Right lobe of liver (tissue), 6 donors: ENCODE results near the gene MAPRE2. TPM values are rescaled to one million over a fixed set of nuclear protein-coding genes. Genes with fewer than 3 reads are reported as not detected.

Experiments
- ATAC-seq, 4 donors: fragments of 200-7000 bp; cut with Tn5 transposase; one replicate each; pipeline ENCODE4 v1.9.1; 2020; ENCODE audit warnings: mild to moderate bottlenecking in 4 of 4, moderate library complexity in 4 of 4
- DNase-seq, 3 donors: peaks; one replicate each; pipeline ENCODE4 v3.0.0-alpha.2; 2020
- H3K27ac ChIP-seq, 3 donors: fragments of 200-600 bp; one replicate each; pipeline ENCODE4 v1.8.0; 2022
- H3K27me3 ChIP-seq, 2 donors: fragments of 200-600 bp; one replicate each; pipeline ENCODE4 v1.8.0; 2022
- H3K36me3 ChIP-seq, 4 donors: fragments of 200-600 bp; sonication (generic) in 1 of 4; one replicate each; pipeline versions ENCODE4 v1.5.1 to v1.8.0; 2017 to 2022; ENCODE audit warnings: control low read depth in 1 of 4
- H3K4me1 ChIP-seq, 4 donors: fragments of 200-600 bp; sonication (generic) in 1 of 4; one replicate each; pipeline versions ENCODE4 v1.5.1 to v1.8.0; 2017 to 2022; ENCODE audit warnings: control low read depth in 1 of 4
- H3K4me3 ChIP-seq, 3 donors: fragments of 200-600 bp; one replicate each; pipeline ENCODE4 v1.8.0; 2022
- H3K9me3 ChIP-seq, 4 donors: fragments of 200-600 bp; sonication (generic) in 1 of 4; one replicate each; pipeline versions ENCODE4 v1.5.1 to v1.8.0; 2017 to 2022; ENCODE audit warnings: control low read depth in 1 of 4
- POLR2A ChIP-seq: fragments of 450-650 bp; IDR thresholded peaks from one replicate; pipeline ENCODE4 v1.6.1; 2017; ENCODE audit warnings: antibody characterized with exemption, mild to moderate bottlenecking
- WGBS: methylation state at CpG from one replicate; pipeline ENCODE4 v1.1.6; 2018; ENCODE audit warnings: low coverage, low lambda C conversion rate; ENCODE audit not compliant: insufficient coverage; ENCODE audit errors: missing lambda C conversion rate; 5-methylcytosine and 5-hydroxymethylcytosine counted together
- intact Hi-C, 2 donors: fragments of 100-400 bp; cut with DNase I; formaldehyde crosslinking; loops; one replicate each; pipeline versions ENCODE4 v1.11.2 to v1.14.1; 2022
- total RNA-seq, 6 experiments: library from RNA; depleted of rRNA in 2 of 6; stranded (reverse); fragments of >200 nt in 2 of 6; fragmentation: NEBNext Ultra II Directional in 3 of 6; extraction: Animal tissue kit (Norgen Biotek cat#: 25700) in 3 of 6; gene quantifications; one replicate each; pipeline versions ENCODE4 v1.1.0 to v1.2.4, GENCODE V29; 2016 to 2023
- TF ChIP-seq, protein P1 (sequence below), 4 donors: fragments of 200-600 bp in 3 of 4; fragments of 450-650 bp in 1 of 4; IDR thresholded peaks; one replicate each; pipeline versions ENCODE4 v1.5.1 to v1.8.0; 2016 to 2022; ENCODE audit warnings: antibody characterized with exemption in 4 of 4, mild to moderate bottlenecking in 2 of 4
- donor health status: DM: no; HTN: yes; CAD: no.
- donor health status: DM: no; HTN: no; CAD: no.
- donor health status: DM: no; HTN: no; CAD: no.
- donor health status: DM: no; HTN: yes; CAD: no.
- donor health status: DM: no; HTN: yes; CAD: no.

Gene MAPRE2
- total RNA-seq, 6 experiments from 2014 or later: 17.0 to 25.9 (median 21.5) TPM

GRCh38 chr18:34998661-34999060 is 42.6 kb upstream of the MAPRE2 start:
- WGBS: 81% methylated on average over 4 of the region's 4 CpGs
- ATAC-seq (no peak), DNase-seq (no peak)
- H3K4me1 ChIP-seq: peaks cover 0 to 4% (median 2%) of the 10 kb centered on the region in 4 donors
- no peak overlapping the region for H3K27ac ChIP-seq
- H3K9me3 ChIP-seq: no peaks in the 10 kb centered on the region
- TF ChIP-seq POLR2A: no peak
- no peaks in the 10 kb centered on the region for H3K27me3 ChIP-seq
- intact Hi-C loops: no loop called here
- H3K36me3 ChIP-seq: no peaks in the 10 kb centered on the region
- H3K4me3 ChIP-seq: no peak overlapping the region

GRCh38 chr18:34999756-35000289 is 41.4 kb upstream of the MAPRE2 start:
- Histone ChIP-seq H3K27ac (no peak overlapping the region), H3K9me3 (no peaks in the 10 kb centered on the region), H3K27me3 (no peaks in the 10 kb centered on the region), H3K36me3 (no peaks in the 10 kb centered on the region), H3K4me3 (no peak overlapping the region), H3K4me1 (peaks cover 0 to 4% (median 2%) of the 10 kb centered on the region in 4 donors)
- DNase-seq (no peak), ATAC-seq (no peak)
- TF ChIP-seq, protein P1, sequence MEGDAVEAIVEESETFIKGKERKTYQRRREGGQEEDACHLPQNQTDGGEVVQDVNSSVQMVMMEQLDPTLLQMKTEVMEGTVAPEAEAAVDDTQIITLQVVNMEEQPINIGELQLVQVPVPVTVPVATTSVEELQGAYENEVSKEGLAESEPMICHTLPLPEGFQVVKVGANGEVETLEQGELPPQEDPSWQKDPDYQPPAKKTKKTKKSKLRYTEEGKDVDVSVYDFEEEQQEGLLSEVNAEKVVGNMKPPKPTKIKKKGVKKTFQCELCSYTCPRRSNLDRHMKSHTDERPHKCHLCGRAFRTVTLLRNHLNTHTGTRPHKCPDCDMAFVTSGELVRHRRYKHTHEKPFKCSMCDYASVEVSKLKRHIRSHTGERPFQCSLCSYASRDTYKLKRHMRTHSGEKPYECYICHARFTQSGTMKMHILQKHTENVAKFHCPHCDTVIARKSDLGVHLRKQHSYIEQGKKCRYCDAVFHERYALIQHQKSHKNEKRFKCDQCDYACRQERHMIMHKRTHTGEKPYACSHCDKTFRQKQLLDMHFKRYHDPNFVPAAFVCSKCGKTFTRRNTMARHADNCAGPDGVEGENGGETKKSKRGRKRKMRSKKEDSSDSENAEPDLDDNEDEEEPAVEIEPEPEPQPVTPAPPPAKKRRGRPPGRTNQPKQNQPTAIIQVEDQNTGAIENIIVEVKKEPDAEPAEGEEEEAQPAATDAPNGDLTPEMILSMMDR (IDR thresholded peaks at IDR 0.05): no peak
- no peak for TF ChIP-seq POLR2A
- WGBS: 77% methylated on average over 4 of the region's 4 CpGs
- intact Hi-C loops: loop anchor here (10.0 kb wide), 2 partner anchors 135 to 145 kb away; no protein-coding TSS in a partner anchor

GRCh38 chr18:35000457-35000856 is 40.8 kb upstream of the MAPRE2 start:
- Histone ChIP-seq H3K4me3 (no peak overlapping the region), H3K27me3 (no peaks in the 10 kb centered on the region), H3K4me1 (peaks cover 0 to 4% (median 2%) of the 10 kb centered on the region in 4 donors), H3K9me3 (no peaks in the 10 kb centered on the region), H3K27ac (no peak overlapping the region), H3K36me3 (no peaks in the 10 kb centered on the region)
- TF ChIP-seq POLR2A: no peak
- TF ChIP-seq, protein P1 (IDR thresholded peaks at IDR 0.05): no peak
- ATAC-seq (no peak), DNase-seq (no peak)
- intact Hi-C loops: loop anchor here (10.0 kb wide), 2 partner anchors 134 to 144 kb away; no protein-coding TSS in a partner anchor
- WGBS: 63% methylated on average over 3 of the region's 3 CpGs

DNA sequence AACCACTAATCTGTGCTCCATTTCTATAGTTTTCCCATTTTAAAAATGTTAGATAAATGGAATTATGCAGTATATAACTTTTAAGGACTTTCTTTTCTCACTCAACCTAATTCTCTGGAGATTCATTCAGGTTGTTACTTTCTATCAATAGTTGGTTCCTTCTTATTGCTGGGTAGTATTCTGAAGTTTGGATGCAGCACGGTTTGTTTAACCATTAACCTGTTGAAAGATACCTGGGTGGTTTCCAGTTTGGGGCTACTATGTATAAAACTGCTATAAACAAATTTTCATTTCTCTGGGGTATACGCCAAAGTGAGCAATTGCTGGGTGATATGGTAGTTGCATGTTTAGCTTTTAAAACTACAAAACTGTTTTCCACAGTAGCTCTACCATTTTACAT is 39.1 kb upstream of the MAPRE2 start:
- Histone ChIP-seq H3K27ac (no peak overlapping the region), H3K4me1 (peaks cover 0 to 4% (median 2%) of the 10 kb centered on the region in 4 donors), H3K36me3 (no peaks in the 10 kb centered on the region), H3K4me3 (no peak overlapping the region), H3K27me3 (no peaks in the 10 kb centered on the region), H3K9me3 (no peaks in the 10 kb centered on the region)
- ATAC-seq (peak in 3 of 4 donors; percentile 50 to 58 (median 53)), DNase-seq (no peak)
- intact Hi-C loops: loop anchor here (10.0 kb wide), 2 partner anchors 133 to 143 kb away; no protein-coding TSS in a partner anchor
- WGBS: 6% methylated on average over 2 of the region's 2 CpGs
- TF ChIP-seq POLR2A: no peak
- TF ChIP-seq, protein P1 (IDR thresholded peaks at IDR 0.05): no peak

DNA sequence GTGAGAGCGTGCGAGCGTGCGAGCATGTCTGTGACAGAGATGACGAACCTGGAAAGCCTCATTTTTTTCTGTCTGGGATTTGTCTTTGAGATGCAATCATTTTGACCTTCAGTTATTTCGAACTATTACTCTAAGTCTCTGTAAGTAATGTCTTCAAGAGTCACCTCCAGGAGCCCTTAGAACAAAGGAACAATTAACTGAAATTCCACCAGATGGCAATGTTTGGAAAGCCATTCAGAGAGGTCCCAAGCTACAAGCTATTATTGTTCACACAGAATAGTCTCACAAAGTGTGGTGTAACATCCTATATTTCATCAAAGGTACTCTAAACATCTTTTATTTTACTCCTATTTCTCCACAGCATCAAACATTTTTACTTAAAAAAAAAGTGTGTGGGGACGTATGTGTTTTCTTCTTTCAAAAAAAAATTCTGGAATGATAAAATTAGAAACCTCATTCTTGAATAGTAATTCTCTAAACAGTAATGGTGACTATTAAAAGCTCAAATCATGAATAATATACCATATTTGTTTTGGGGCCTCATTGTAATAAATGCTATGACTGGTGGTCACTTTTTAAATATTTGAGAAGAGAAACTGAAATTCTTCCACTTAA is 35.1 kb upstream of the MAPRE2 start:
- intact Hi-C loops: loop anchor here (10.0 kb wide), 2 partner anchors 129 to 139 kb away; no protein-coding TSS in a partner anchor
- H3K4me1 ChIP-seq: peaks cover 0 to 4% (median 2%) of the 10 kb centered on the region in 4 donors
- no peak overlapping the region for H3K27ac ChIP-seq
- DNase-seq: no peak
- ATAC-seq: peak; percentile 87 to 93 (median 90)
- WGBS: 59% methylated on average over 7 of the region's 7 CpGs
- no peaks in the 10 kb centered on the region for H3K27me3 ChIP-seq
- TF ChIP-seq, protein P1 (IDR thresholded peaks at IDR 0.05): peak; percentile 57 to 74 (median 64)
- no peak for TF ChIP-seq POLR2A
- no peak overlapping the region for H3K4me3 ChIP-seq
- H3K36me3 ChIP-seq: no peaks in the 10 kb centered on the region
- no peaks in the 10 kb centered on the region for H3K9me3 ChIP-seq
